Upper lobe of left lung (tissue), 4 donors: ENCODE results near the gene CDRT15L2.
"Not testable (repeated sequence)": the region's sequence is repeated elsewhere in the genome, so short reads cannot be mapped to it uniquely, and the experiment has no call there.

Experiments used
- EP300 ChIP-seq, 4 donors: sonication (generic); formaldehyde crosslinking; IDR thresholded peaks; one replicate each; pipeline ENCODE4 v1.5.1; 2017; ENCODE audit warnings: antibody characterized with exemption in 4 of 4, control low read depth in 2 of 4
- POLR2A ChIP-seq, 4 donors: fragments of 450-650 bp; IDR thresholded peaks; one replicate each; pipeline ENCODE4 v1.5.1; 2016 to 2017; ENCODE audit warnings: antibody characterized with exemption in 4 of 4, mild to moderate bottlenecking in 2 of 4
- POLR2AphosphoS5 ChIP-seq, 2 donors: sonication (generic); formaldehyde crosslinking; IDR thresholded peaks; one replicate each; pipeline ENCODE4 v1.5.1; 2017; ENCODE audit warnings: antibody characterized with exemption in 2 of 2
- TF ChIP-seq, protein P1 (sequence below), 6 experiments: fragments of 450-650 bp in 4 of 6; fragments of 200-600 bp in 2 of 6; sonication (generic) in 2 of 6; IDR thresholded peaks; one replicate each; pipeline ENCODE4 v1.5.1; 2016 to 2019; ENCODE audit warnings: antibody characterized with exemption in 6 of 6

DNA sequence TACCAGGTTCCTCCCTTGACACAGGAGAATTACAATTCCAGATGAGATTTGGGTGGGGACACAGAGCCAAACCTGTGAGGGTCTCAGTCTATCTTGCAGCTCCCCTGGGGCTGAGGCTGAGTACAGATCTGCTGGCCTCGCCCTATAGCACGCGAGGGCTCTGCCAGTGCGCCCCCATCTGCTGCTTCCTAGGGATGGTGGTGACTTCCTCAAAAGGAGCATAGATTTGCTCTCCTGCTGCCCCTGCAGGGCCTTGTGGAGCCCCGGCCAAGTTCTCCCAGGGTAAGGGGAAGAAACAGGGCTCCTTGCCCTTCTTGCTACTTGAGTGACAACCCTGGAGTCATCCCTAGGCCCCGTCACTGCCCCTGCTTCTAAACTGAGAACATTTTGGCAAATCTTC is 26.6 kb upstream of the CDRT15L2 start:
- TF ChIP-seq POLR2A, EP300, POLR2AphosphoS5 (IDR thresholded peaks at IDR 0.05): not testable (repeated sequence)
- TF ChIP-seq, protein P1, sequence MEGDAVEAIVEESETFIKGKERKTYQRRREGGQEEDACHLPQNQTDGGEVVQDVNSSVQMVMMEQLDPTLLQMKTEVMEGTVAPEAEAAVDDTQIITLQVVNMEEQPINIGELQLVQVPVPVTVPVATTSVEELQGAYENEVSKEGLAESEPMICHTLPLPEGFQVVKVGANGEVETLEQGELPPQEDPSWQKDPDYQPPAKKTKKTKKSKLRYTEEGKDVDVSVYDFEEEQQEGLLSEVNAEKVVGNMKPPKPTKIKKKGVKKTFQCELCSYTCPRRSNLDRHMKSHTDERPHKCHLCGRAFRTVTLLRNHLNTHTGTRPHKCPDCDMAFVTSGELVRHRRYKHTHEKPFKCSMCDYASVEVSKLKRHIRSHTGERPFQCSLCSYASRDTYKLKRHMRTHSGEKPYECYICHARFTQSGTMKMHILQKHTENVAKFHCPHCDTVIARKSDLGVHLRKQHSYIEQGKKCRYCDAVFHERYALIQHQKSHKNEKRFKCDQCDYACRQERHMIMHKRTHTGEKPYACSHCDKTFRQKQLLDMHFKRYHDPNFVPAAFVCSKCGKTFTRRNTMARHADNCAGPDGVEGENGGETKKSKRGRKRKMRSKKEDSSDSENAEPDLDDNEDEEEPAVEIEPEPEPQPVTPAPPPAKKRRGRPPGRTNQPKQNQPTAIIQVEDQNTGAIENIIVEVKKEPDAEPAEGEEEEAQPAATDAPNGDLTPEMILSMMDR (IDR thresholded peaks at IDR 0.05), result not testable (repeated sequence)
